Mammary epithelial cell (primary cell): ENCODE results near the gene ARFGAP2.

Experiments
- CTCF ChIP-seq, 2 donors: IDR thresholded peaks in 1 of 2; conservative IDR thresholded peaks in 1 of 2; 2 replicates each; pipeline ENCODE4 v1.5.1; 2011 to 2012; ENCODE audit warnings: inconsistent platforms in 2 of 2, low read length in 2 of 2, mild to moderate bottlenecking in 2 of 2, control low read depth in 1 of 2, low read depth in 1 of 2; ENCODE audit not compliant: insufficient read depth in 1 of 2; ENCODE audit errors: extremely low read depth in 1 of 2
- EZH2 ChIP-seq: IDR thresholded peaks from 2 replicates; pipeline ENCODE4 v1.6.1; 2012; ENCODE audit warnings: low read length, inconsistent platforms, borderline replicate concordance

GRCh38 chr11:47178316-47178715, 1.6 kb upstream of the ARFGAP2 start:
- TF ChIP-seq CTCF (conservative IDR thresholded peaks at IDR 0.05 in 1 of 2, IDR thresholded peaks at IDR 0.05 in 1 of 2; ENCODE audit: extremely low read depth in 1 of 2, insufficient read depth in 1 of 2, low read depth in 1 of 2, low read length in 2 of 2) = no peak
- no peak for TF ChIP-seq EZH2
